ENCODE measurements around the gene SMG1. TPM values are rescaled to one million over a fixed set of nuclear protein-coding genes. Genes with fewer than 3 reads are reported as not detected.
A peak's percentile ranks its signal among the peaks of the same experiment; 100 is the strongest.
"Not testable (repeated sequence)": the region's sequence is repeated elsewhere in the genome, so short reads cannot be mapped to it uniquely, and the experiment has no call there.

SMG1 gene
- total RNA-seq, 2 experiments from 2014 or later: 123 to 127 TPM

GRCh38 chr16:18777664-18778063 lies 148.5 kb downstream of the SMG1 start:
- CTCF ChIA-PET: not testable (repeated sequence)

GRCh38 chr16:18776334-18776733 lies 149.9 kb downstream of the SMG1 start:
- H3K4me3 Mint-ChIP-seq; ATAC-seq; H3K4me1 Mint-ChIP-seq (ENCODE audit: low read depth); DNase-seq; POLR2A ChIA-PET; H3K27ac Mint-ChIP-seq; H3K36me3 Mint-ChIP-seq (ENCODE audit: low read depth); H3K27me3 Mint-ChIP-seq (ENCODE audit: low read depth); CTCF ChIA-PET; H3K9me3 Mint-ChIP-seq (ENCODE audit: insufficient read depth): not testable (repeated sequence)

More at GRCh38 chr16:18777664-18778063, 148.5 kb downstream of the SMG1 start:
- H3K27ac Mint-ChIP-seq; DNase-seq; H3K9me3 Mint-ChIP-seq (ENCODE audit: insufficient read depth); H3K4me1 Mint-ChIP-seq (ENCODE audit: low read depth); POLR2A ChIA-PET; H3K4me3 Mint-ChIP-seq; H3K36me3 Mint-ChIP-seq (ENCODE audit: low read depth); ATAC-seq; H3K27me3 Mint-ChIP-seq (ENCODE audit: low read depth): not testable (repeated sequence)

- H3K4me3 Mint-ChIP-seq; DNase-seq; ATAC-seq; H3K27me3 Mint-ChIP-seq (ENCODE audit: low read depth); H3K4me1 Mint-ChIP-seq (ENCODE audit: low read depth); CTCF ChIA-PET; H3K9me3 Mint-ChIP-seq (ENCODE audit: insufficient read depth); H3K27ac Mint-ChIP-seq: not testable (repeated sequence)
- POLR2A ChIA-PET: interaction anchor here (0.9 kb wide), 1 partner anchor 15 kb away, joined by 3 read pairs; no protein-coding TSS in a partner anchor
- peaks cover 10% of the 10 kb centered on the region for H3K36me3 Mint-ChIP-seq (ENCODE audit: low read depth)
These were observed 151.6 kb downstream of the SMG1 start for GRCh38 chr16:18774651-18775050.

- peaks cover 12% of the 10 kb centered on the region for H3K4me1 Mint-ChIP-seq (ENCODE audit: low read depth)
- DNase-seq; H3K4me3 Mint-ChIP-seq; ATAC-seq; H3K27ac Mint-ChIP-seq; H3K36me3 Mint-ChIP-seq (ENCODE audit: low read depth); H3K9me3 Mint-ChIP-seq (ENCODE audit: insufficient read depth); H3K27me3 Mint-ChIP-seq (ENCODE audit: low read depth): not testable (repeated sequence)
- ChIA-PET CTCF (interaction anchor here (0.6 kb wide), 1 partner anchor 18 kb away, joined by 3 read pairs; the partner anchor contains the start of gene RPS15A), POLR2A (interaction anchor here (0.6 kb wide), 1 partner anchor 46 kb away, joined by 3 read pairs; no protein-coding TSS in a partner anchor)
These were observed 154.0 kb downstream of the SMG1 start for GRCh38 chr16:18772171-18772570.

GRCh38 chr16:18770336-18770962 lies 155.8 kb downstream of the SMG1 start:
- H3K27me3 Mint-ChIP-seq (ENCODE audit: low read depth); H3K36me3 Mint-ChIP-seq (ENCODE audit: low read depth); CTCF ChIA-PET; H3K4me3 Mint-ChIP-seq; H3K9me3 Mint-ChIP-seq (ENCODE audit: insufficient read depth); POLR2A ChIA-PET; DNase-seq; H3K27ac Mint-ChIP-seq; ATAC-seq: not testable (repeated sequence)
- H3K4me1 Mint-ChIP-seq (ENCODE audit: low read depth): peaks cover 16% of the 10 kb centered on the region

GRCh38 chr16:18767217-18767616 lies 159.0 kb downstream of the SMG1 start:
- H3K27me3 Mint-ChIP-seq (ENCODE audit: low read depth); H3K36me3 Mint-ChIP-seq (ENCODE audit: low read depth); H3K9me3 Mint-ChIP-seq (ENCODE audit: insufficient read depth); H3K27ac Mint-ChIP-seq; H3K4me3 Mint-ChIP-seq: not testable (repeated sequence)
- ChIA-PET CTCF (interaction anchor here (2.0 kb wide), 1 partner anchor 23 kb away, joined by 6 read pairs; the partner anchor contains the start of gene RPS15A), POLR2A (interaction anchor here (0.6 to 1.7 kb wide), 4 partner anchors 16 to 243 kb away, joined by 3 to 7 read pairs (median 4); partner anchors contain the start of gene RPS15A)
- ATAC-seq (peak; percentile 86), DNase-seq (peak; percentile 61)
- peaks cover 16% of the 10 kb centered on the region for H3K4me1 Mint-ChIP-seq (ENCODE audit: low read depth)

- H3K27ac Mint-ChIP-seq; POLR2A ChIA-PET; DNase-seq; CTCF ChIA-PET; H3K27me3 Mint-ChIP-seq (ENCODE audit: low read depth); H3K4me3 Mint-ChIP-seq; H3K9me3 Mint-ChIP-seq (ENCODE audit: insufficient read depth); H3K36me3 Mint-ChIP-seq (ENCODE audit: low read depth); ATAC-seq: not testable (repeated sequence)
- H3K4me1 Mint-ChIP-seq (ENCODE audit: low read depth): peaks cover 23% of the 10 kb centered on the region
These were observed 163.5 kb downstream of the SMG1 start for GRCh38 chr16:18762713-18763112.

GRCh38 chr16:18759598-18760520 lies 166.3 kb downstream of the SMG1 start:
- Mint-ChIP-seq H3K4me1 (ENCODE audit: low read depth) (peaks cover 31% of the 10 kb centered on the region), H3K4me3 (peak overlapping the region; percentile 42), H3K27ac (peak overlapping the region; percentile 61)
- H3K36me3 Mint-ChIP-seq (ENCODE audit: low read depth); CTCF ChIA-PET; POLR2A ChIA-PET; H3K27me3 Mint-ChIP-seq (ENCODE audit: low read depth); H3K9me3 Mint-ChIP-seq (ENCODE audit: insufficient read depth): not testable (repeated sequence)
- ATAC-seq (peak; percentile 82), DNase-seq (peak; percentile 67)

GRCh38 chr16:18757960-18758660 lies 168.1 kb downstream of the SMG1 start:
- POLR2A ChIA-PET; H3K36me3 Mint-ChIP-seq (ENCODE audit: low read depth); H3K9me3 Mint-ChIP-seq (ENCODE audit: insufficient read depth); CTCF ChIA-PET; H3K27me3 Mint-ChIP-seq (ENCODE audit: low read depth): not testable (repeated sequence)
- peak; percentile 60 for ATAC-seq
- Mint-ChIP-seq H3K27ac (peak overlapping the region; percentile 61), H3K4me3 (peak overlapping the region; percentile 48), H3K4me1 (ENCODE audit: low read depth) (peaks cover 31% of the 10 kb centered on the region)
- DNase-seq: peak; percentile 39

- Mint-ChIP-seq H3K4me3 (peak overlapping the region; percentile 34), H3K27ac (peak overlapping the region; percentile 80), H3K4me1 (ENCODE audit: low read depth) (peaks cover 31% of the 10 kb centered on the region)
- peak; percentile 28 for ATAC-seq
- CTCF ChIA-PET; H3K27me3 Mint-ChIP-seq (ENCODE audit: low read depth); POLR2A ChIA-PET; H3K9me3 Mint-ChIP-seq (ENCODE audit: insufficient read depth); DNase-seq; H3K36me3 Mint-ChIP-seq (ENCODE audit: low read depth): not testable (repeated sequence)
These were observed 169.6 kb downstream of the SMG1 start for GRCh38 chr16:18756639-18757038.
